IMR-90 (cell line): ENCODE data around the gene RIMS3. TPM values are rescaled to one million over a fixed set of nuclear protein-coding genes. Genes with fewer than 3 reads are reported as not detected.

Experiments used
- ATAC-seq: fragments of 200-7000 bp; cut with Tn5 transposase; 2 replicates; pipeline ENCODE4 v1.9.1; 2020; ENCODE audit warnings: low read depth, mild to moderate bottlenecking, moderate library complexity
- BruUV-seq: library from RNA; stranded (reverse); fragments of 400-500 nt; replicated peaks from 2 replicates; lab custom pipeline; 2021; lab: Mats Ljungman, UMichigan
- CTCF ChIA-PET: fragments of 300-600 bp; formaldehyde crosslinking; extraction: SDS; loops from one replicate; lab custom pipeline; 2021; ENCODE audit warnings: antibody characterized with exemption; lab: Yijun Ruan, JAX
- POLR2A ChIA-PET: fragments of 300-600 bp; sonication (Branson Sonifier 250); formaldehyde crosslinking; loops from one replicate; lab custom pipeline; 2022; ENCODE audit warnings: antibody characterized with exemption; ENCODE audit not compliant: unreplicated experiment; lab: Charles Lee
- DNase-seq: peaks from one replicate; pipeline ENCODE4 v3.0.0; 2013
- H2AFZ ChIP-seq: replicated peaks from 2 replicates; pipeline ENCODE3; 2013; ENCODE audit warnings: low read length, mild to moderate bottlenecking; ENCODE audit not compliant: poor library complexity
- H2AK5ac ChIP-seq: 2 replicates; pipeline ENCODE4 v1.6.1; 2013; ENCODE audit warnings: low read depth, low read length, inconsistent platforms
- H2AK9ac ChIP-seq: replicated peaks from 2 replicates; pipeline ENCODE3; 2013; ENCODE audit warnings: mild to moderate bottlenecking, low read depth, low read length, moderate library complexity; ENCODE audit not compliant: poor library complexity
- H2BK120ac ChIP-seq: 2 replicates; pipeline ENCODE4 v1.6.1; 2013; ENCODE audit warnings: low read depth, low read length, inconsistent platforms
- H2BK15ac ChIP-seq: 3 replicates; pipeline ENCODE4 v1.6.1; 2013; ENCODE audit warnings: low read depth, low read length, inconsistent platforms
- H2BK20ac ChIP-seq: 2 replicates; pipeline ENCODE4 v1.6.1; 2013; ENCODE audit warnings: low read depth, mild to moderate bottlenecking, inconsistent platforms, low read length, moderate library complexity
- H2BK5ac ChIP-seq: 2 replicates; pipeline ENCODE4 v1.6.1; 2013; ENCODE audit warnings: mild to moderate bottlenecking, low read depth, low read length, inconsistent platforms; ENCODE audit not compliant: poor library complexity, severe bottlenecking
- H3K14ac ChIP-seq: replicated peaks from 2 replicates; pipeline ENCODE4 v1.6.1; 2013; ENCODE audit warnings: low read depth, low read length, inconsistent platforms
- H3K18ac ChIP-seq: 2 replicates; pipeline ENCODE4 v1.6.1; 2013; ENCODE audit warnings: low read depth, low read length, control low read depth
- H3K23ac ChIP-seq: 2 replicates; pipeline ENCODE4 v1.6.1; 2013; ENCODE audit warnings: low read depth, low read length, inconsistent platforms
- H3K27ac ChIP-seq: 2 replicates; pipeline ENCODE4 v1.5.1; 2013; ENCODE audit warnings: mild to moderate bottlenecking, control low read depth, low read length; ENCODE audit not compliant: insufficient read depth
- H3K27me3 ChIP-seq: 2 replicates; pipeline ENCODE4 v1.6.1; 2013; ENCODE audit warnings: low read length; ENCODE audit not compliant: control insufficient read depth, insufficient read depth
- H3K36me3 ChIP-seq: 2 replicates; pipeline ENCODE4 v1.6.1; 2013; ENCODE audit warnings: low read length, mixed read lengths; ENCODE audit not compliant: control insufficient read depth, insufficient read depth
- H3K4ac ChIP-seq: 2 replicates; pipeline ENCODE4 v1.6.1; 2013; ENCODE audit warnings: low read depth, low read length, inconsistent platforms
- H3K4me1 ChIP-seq: 2 replicates; pipeline ENCODE4 v1.6.1; 2013; ENCODE audit warnings: low read length, mixed read lengths; ENCODE audit not compliant: control insufficient read depth, insufficient read depth
- H3K4me2 ChIP-seq: 2 replicates; pipeline ENCODE4 v1.6.1; 2013; ENCODE audit warnings: low read depth, mild to moderate bottlenecking, control low read depth, low read length, moderate library complexity
- H3K4me3 ChIP-seq: 2 replicates; pipeline ENCODE4 v1.5.1; 2013; ENCODE audit warnings: low read depth, mild to moderate bottlenecking, control low read depth, low read length, moderate library complexity; ENCODE audit not compliant: insufficient read depth
- H3K56ac ChIP-seq: 2 replicates; pipeline ENCODE4 v1.6.1; 2013; ENCODE audit warnings: low read length, inconsistent platforms; ENCODE audit not compliant: insufficient read depth; ENCODE audit errors: extremely low read depth
- H3K79me1 ChIP-seq, 2 experiments: 2 replicates each; pipeline ENCODE4 v1.6.1; 2013; ENCODE audit warnings: low read length in 2 of 2, inconsistent platforms in 1 of 2, low read depth in 1 of 2
- H3K9ac ChIP-seq: 2 replicates; pipeline ENCODE4 v1.6.1; 2013; ENCODE audit warnings: low read depth, low read length, control low read depth
- H3K9me1 ChIP-seq: 2 replicates; pipeline ENCODE4 v1.6.1; 2013; ENCODE audit warnings: low read length, inconsistent platforms; ENCODE audit not compliant: insufficient read depth
- H3K9me3 ChIP-seq: 2 replicates; pipeline ENCODE4 v1.6.1; 2013; ENCODE audit warnings: low read length; ENCODE audit not compliant: control insufficient read depth, insufficient read depth
- H4K20me1 ChIP-seq: 2 replicates; pipeline ENCODE4 v1.6.1; 2013; ENCODE audit warnings: low read length, inconsistent platforms; ENCODE audit not compliant: insufficient read depth
- H4K5ac ChIP-seq: 2 replicates; pipeline ENCODE4 v1.6.1; 2013; ENCODE audit warnings: mild to moderate bottlenecking, low read depth, low read length, control low read depth
- H4K8ac ChIP-seq, 2 experiments: 2 replicates each; pipeline ENCODE4 v1.6.1; 2013; ENCODE audit warnings: low read depth in 2 of 2, low read length in 2 of 2, control low read depth in 1 of 2, inconsistent platforms in 1 of 2
- H4K91ac ChIP-seq: 2 replicates; pipeline ENCODE4 v1.6.1; 2013; ENCODE audit warnings: low read depth, low read length, inconsistent platforms; ENCODE audit not compliant: insufficient read depth
- CHD1 ChIP-seq: IDR thresholded peaks from 2 replicates; pipeline ENCODE4 v1.6.1; 2012; ENCODE audit warnings: low read depth, low read length, improper control_type of control experiment
- CTCF ChIP-seq: conservative IDR thresholded peaks from 2 replicates; pipeline ENCODE4 v1.5.1; 2012; ENCODE audit warnings: mild to moderate bottlenecking, low read depth, low read length, improper control_type of control experiment
- ELK1 ChIP-seq: fragments of 150-350 bp; IDR thresholded peaks from 2 replicates; pipeline ENCODE4 v1.6.1; 2016; ENCODE audit warnings: low read depth, mild to moderate bottlenecking, low read length, moderate library complexity, borderline replicate concordance
- FOS ChIP-seq: fragments of 150-350 bp; IDR thresholded peaks from 2 replicates; pipeline ENCODE4 v1.6.1; 2016; ENCODE audit warnings: low read depth, low read length
- MAZ ChIP-seq: IDR thresholded peaks from 2 replicates; pipeline ENCODE4 v1.6.1; 2012; ENCODE audit warnings: low read depth, mild to moderate bottlenecking, low read length, improper control_type of control experiment, moderate library complexity, borderline replicate concordance
- NFE2L2 ChIP-seq: fragments of 150-350 bp; IDR thresholded peaks from 2 replicates; pipeline ENCODE4 v1.6.1; 2016; ENCODE audit warnings: low read depth, mild to moderate bottlenecking, low read length
- RFX5 ChIP-seq: IDR thresholded peaks from 2 replicates; pipeline ENCODE4 v1.8.0; 2012; ENCODE audit warnings: low read depth, mild to moderate bottlenecking, low read length, moderate library complexity
- SMC3 ChIP-seq: fragments of 150-350 bp; IDR thresholded peaks from 2 replicates; pipeline ENCODE4 v1.6.1; 2016; ENCODE audit warnings: low read depth, mild to moderate bottlenecking, antibody characterized with exemption, low read length, moderate library complexity
- WGBS, 2 experiments: methylation state at CpG; one replicate each; pipeline versions ENCODE4 v1.1.5 to v1.1.7; 2013; ENCODE audit warnings: missing lambda C conversion rate in 2 of 2; ENCODE audit not compliant: insufficient read length in 1 of 2; ENCODE audit errors: extremely low coverage in 2 of 2; 5-methylcytosine and 5-hydroxymethylcytosine counted together
- dilution Hi-C: fragments of 300-500 bp; cut with HindIII; formaldehyde crosslinking; loops from one replicate; pipeline ENCODE4 v1.14.3; 2018; ENCODE audit warnings: low sequenced_read_pairs; ENCODE audit not compliant: unreplicated experiment
- in situ Hi-C: fragments of 300-500 bp; cut with MboI; formaldehyde crosslinking; loops from 3 replicates; pipeline ENCODE4 v1.14.3; 2019; ENCODE audit warnings: low sequenced_read_pairs, inconsistent platforms, mixed read lengths
- intact Hi-C: fragments of 100-400 bp; cut with micrococcal nuclease; formaldehyde crosslinking; loops from 2 replicates; pipeline ENCODE4 v1.10.0; 2022
- polyA plus RNA-seq, 3 experiments: library from polyadenylated mRNA; depleted of rRNA; stranded (reverse); fragments of >200 nt; gene quantifications; 2 replicates each; pipeline ENCODE4 v1.2.3, GENCODE V29; 2012; ENCODE audit warnings: low replicate concordance in 1 of 3
- total RNA-seq: library from RNA; depleted of rRNA; stranded (reverse); fragments of >200 nt; gene quantifications from 2 replicates; pipeline ENCODE4 v1.2.3, GENCODE V29; 2012

Gene RIMS3
- total and polyA plus RNA-seq, 2 of the 4 experiments (the other 2 are of a cell fraction) = 0.10 to 0.36 TPM

GRCh38 chr1:40607921-40608320 is 57.6 kb downstream of the RIMS3 start:
- no peak for TF ChIP-seq NFE2L2
- TF ChIP-seq FOS = no peak
- TF ChIP-seq MAZ = no peak
- TF ChIP-seq CHD1 = no peak
- TF ChIP-seq RFX5 = no peak
- no peak for TF ChIP-seq CTCF
- no peak for TF ChIP-seq ELK1
- no peak for TF ChIP-seq SMC3
- POLR2A ChIA-PET = no interaction called here
- H3K4me1 ChIP-seq = no peaks in the 10 kb centered on the region
- in situ Hi-C loops (no loop called here), dilution Hi-C loops (no loop called here), intact Hi-C loops (no loop called here)
- H4K5ac ChIP-seq = no peak overlapping the region
- no peak overlapping the region for H2BK5ac ChIP-seq
- no peak overlapping the region for H2BK15ac ChIP-seq
- H3K4ac ChIP-seq = no peak overlapping the region
- CTCF ChIA-PET = interaction anchor here (0.6 kb wide), 1 partner anchor 41 kb away, joined by 7 read pairs; no protein-coding TSS in a partner anchor
- WGBS, 2 experiments = no CpG with 5 or more reads among the region's 1 CpG
- H3K27me3 ChIP-seq = peaks cover 12% of the 10 kb centered on the region; the same call in 1 of the 2 replicates
- H2AFZ ChIP-seq = no peak overlapping the region
- no peak overlapping the region for H3K56ac ChIP-seq
- no peak overlapping the region for H2AK5ac ChIP-seq
- no peak overlapping the region for H3K4me3 ChIP-seq
- no peak overlapping the region for H3K23ac ChIP-seq
- ATAC-seq = no peak
- H3K9me3 ChIP-seq = no peaks in the 10 kb centered on the region
- no peak overlapping the region for H4K8ac ChIP-seq
- no peak overlapping the region for H2AK9ac ChIP-seq
- H2BK20ac ChIP-seq = no peak overlapping the region
- no peak overlapping the region for H3K18ac ChIP-seq
- DNase-seq = no peak
- H3K9me1 ChIP-seq = no peaks in the 10 kb centered on the region
- H3K36me3 ChIP-seq = no peaks in the 10 kb centered on the region
- no TSS peak for BruUV-seq
- no peak overlapping the region for H3K4me2 ChIP-seq
- H3K79me1 ChIP-seq = no peaks in the 10 kb centered on the region
- no peak overlapping the region for H3K9ac ChIP-seq
- no peaks in the 10 kb centered on the region for H4K20me1 ChIP-seq
- H3K14ac ChIP-seq = no peak overlapping the region
- H3K27ac ChIP-seq = no peak overlapping the region
- no peak overlapping the region for H2BK120ac ChIP-seq
- H4K91ac ChIP-seq = no peak overlapping the region
